Effector memory CD4-positive, alpha-beta T cell (primary cell): ENCODE data around the gene RNF182.
"Not testable (repeated sequence)": the region's sequence is repeated elsewhere in the genome, so short reads cannot be mapped to it uniquely, and the experiment has no call there.

ENCODE experiments used
- DNase-seq, 3 donors: peaks; one replicate each; pipeline ENCODE4 v3.0.0-alpha.2; 2020
- H3K27ac ChIP-seq: 2 replicates; pipeline ENCODE4 v1.7.0; 2013; ENCODE audit warnings: mild to moderate bottlenecking, low read length, moderate library complexity; ENCODE audit not compliant: insufficient read depth, poor library complexity, severe bottlenecking
- H3K27me3 ChIP-seq: replicated peaks from 2 replicates; pipeline ENCODE4 v1.7.0; 2013; ENCODE audit warnings: mild to moderate bottlenecking, low read length; ENCODE audit not compliant: insufficient read depth, control insufficient read depth, poor library complexity, severe bottlenecking
- H3K36me3 ChIP-seq: 2 replicates; pipeline ENCODE4 v1.7.0; 2013; ENCODE audit warnings: mild to moderate bottlenecking, low read length, moderate library complexity; ENCODE audit not compliant: control insufficient read depth, insufficient read depth
- H3K4me1 ChIP-seq: 2 replicates; pipeline ENCODE4 v1.7.0; 2013; ENCODE audit warnings: low read length, mild to moderate bottlenecking; ENCODE audit not compliant: control insufficient read depth, insufficient read depth, poor library complexity, severe bottlenecking
- H3K4me3 ChIP-seq: 2 replicates; pipeline ENCODE4 v1.7.0; 2013; ENCODE audit warnings: low read length, low read depth, mild to moderate bottlenecking; ENCODE audit not compliant: insufficient read depth, poor library complexity, severe bottlenecking
- H3K9me3 ChIP-seq: 2 replicates; pipeline ENCODE4 v1.7.0; 2013; ENCODE audit warnings: mild to moderate bottlenecking, low read length, moderate library complexity; ENCODE audit not compliant: control insufficient read depth

The RNF182 gene

DNA sequence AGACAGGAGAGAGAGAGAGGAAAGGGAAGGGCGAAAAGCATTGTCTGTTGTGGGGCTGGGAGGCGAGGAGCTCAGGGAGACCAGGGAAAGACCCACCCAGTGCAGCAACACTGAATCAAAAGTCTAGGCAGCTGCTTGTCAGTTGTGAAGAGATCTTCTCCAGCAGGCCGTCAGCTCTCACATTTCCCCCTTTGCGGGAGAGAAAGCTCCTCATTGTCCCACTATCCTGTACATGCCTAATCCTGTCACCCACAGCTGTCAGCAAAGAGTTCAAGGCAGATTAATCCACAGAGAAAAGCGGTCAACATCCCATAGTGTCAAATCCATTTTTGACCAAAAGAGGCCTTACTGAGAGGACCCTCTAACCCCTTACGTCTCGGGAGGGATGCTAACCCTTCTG is 27.3 kb downstream of the RNF182 start:
- Histone ChIP-seq H3K27ac (no peak overlapping the region), H3K36me3 (no peaks in the 10 kb centered on the region), H3K27me3 (no peaks in the 10 kb centered on the region), H3K4me3 (no peak overlapping the region), H3K4me1 (no peaks in the 10 kb centered on the region), H3K9me3 (no peaks in the 10 kb centered on the region)
- no peak for DNase-seq

DNA sequence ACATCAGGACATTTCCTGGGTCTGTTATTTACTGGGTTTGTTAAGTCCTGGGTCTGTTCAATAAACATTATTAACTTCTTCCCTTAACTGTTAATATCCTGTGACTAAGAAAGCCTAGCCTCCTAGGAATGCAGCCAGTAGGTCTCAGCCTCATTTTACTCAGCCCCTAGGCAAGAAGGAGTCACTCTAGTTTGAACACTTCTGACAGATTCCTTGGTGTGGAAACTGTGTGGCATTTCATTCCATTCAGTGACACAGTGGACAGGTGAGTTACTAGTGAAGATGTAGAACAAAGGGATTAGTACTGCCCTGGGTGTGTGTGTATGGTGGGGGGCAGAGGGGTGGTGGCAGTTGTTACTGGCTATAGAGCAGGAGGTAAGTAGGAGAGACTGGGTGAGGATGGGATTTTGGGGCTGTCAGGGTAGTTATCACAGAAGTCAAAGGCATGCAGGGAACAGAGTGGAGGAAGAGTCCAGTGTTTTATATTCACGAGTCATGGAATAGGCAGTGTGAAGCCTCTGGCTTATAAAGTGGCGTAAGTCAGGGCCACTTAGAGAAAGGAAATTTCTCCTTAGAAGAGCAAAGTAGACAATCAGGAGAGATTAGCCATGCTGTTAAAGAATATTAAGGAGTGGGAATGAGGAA is 28.4 kb downstream of the RNF182 start:
- no peaks in the 10 kb centered on the region for H3K4me1 ChIP-seq
- no peaks in the 10 kb centered on the region for H3K36me3 ChIP-seq
- DNase-seq = no peak
- no peaks in the 10 kb centered on the region for H3K27me3 ChIP-seq
- H3K27ac ChIP-seq = no peak overlapping the region
- H3K4me3 ChIP-seq = no peak overlapping the region
- no peaks in the 10 kb centered on the region for H3K9me3 ChIP-seq

- Histone ChIP-seq H3K27me3 (peaks cover 9% of the 10 kb centered on the region), H3K36me3 (no peaks in the 10 kb centered on the region), H3K9me3 (no peaks in the 10 kb centered on the region), H3K4me1 (no peaks in the 10 kb centered on the region), H3K27ac (no peak overlapping the region), H3K4me3 (no peak overlapping the region)
- DNase-seq = no peak
These were observed 40.9 kb downstream of the RNF182 start for GRCh38 chr6:13965582-13966127.

DNA sequence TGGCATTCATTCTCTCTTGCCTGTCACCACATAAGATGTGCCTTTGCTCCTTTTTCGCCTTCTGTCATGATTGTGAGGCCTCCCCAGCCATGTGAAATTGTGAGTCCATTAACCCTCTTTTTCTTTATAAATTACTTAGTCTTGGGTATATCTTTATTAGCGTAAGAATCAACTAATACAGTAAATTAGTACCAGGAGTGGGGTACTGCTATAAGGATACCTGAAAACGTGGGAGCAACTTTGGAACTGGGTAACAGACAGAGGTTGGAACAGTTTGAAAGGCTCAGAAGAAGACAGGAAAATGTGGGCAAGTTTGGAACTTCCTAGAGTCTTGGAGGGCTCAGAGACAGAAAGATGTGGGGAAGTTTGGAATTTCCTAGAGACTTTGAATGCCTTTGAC is 46.6 kb downstream of the RNF182 start:
- H3K4me3 ChIP-seq = no peak overlapping the region
- DNase-seq = no peak
- H3K27me3 ChIP-seq = no peaks in the 10 kb centered on the region

GRCh38 chr6:13972602-13973001 is 47.9 kb downstream of the RNF182 start:
- not testable (repeated sequence) for H3K27ac ChIP-seq, H3K4me3 ChIP-seq, H3K9me3 ChIP-seq, H3K36me3 ChIP-seq, H3K27me3 ChIP-seq, DNase-seq, H3K4me1 ChIP-seq

More for the DNA sequence above, 46.6 kb downstream of the RNF182 start:
- Histone ChIP-seq H3K36me3 (no peaks in the 10 kb centered on the region), H3K9me3 (no peaks in the 10 kb centered on the region), H3K27ac (no peak overlapping the region), H3K4me1 (no peaks in the 10 kb centered on the region)

DNA sequence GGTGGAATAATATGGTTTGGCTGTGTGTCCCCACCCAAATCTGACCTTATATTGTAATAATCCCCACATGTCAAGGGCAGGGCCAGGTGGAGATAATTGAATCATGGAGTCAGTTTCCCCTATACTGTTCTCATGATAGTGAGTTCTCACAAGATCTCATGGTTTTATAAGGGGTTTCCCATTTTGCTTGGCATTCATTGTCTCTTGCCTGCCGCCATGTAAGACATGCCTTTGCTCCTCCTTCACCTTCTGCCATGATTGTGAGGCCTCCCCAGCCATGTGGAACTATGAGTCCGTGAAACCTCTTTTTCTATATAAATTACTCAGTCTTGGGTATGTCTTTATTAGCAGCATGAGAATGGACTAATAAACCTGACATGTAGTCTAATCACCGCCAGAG is 48.7 kb downstream of the RNF182 start:
- H3K36me3 ChIP-seq, H3K4me3 ChIP-seq, H3K27ac ChIP-seq: not testable (repeated sequence)

GRCh38 chr6:13978102-13978640 is 53.4 kb downstream of the RNF182 start:
- Histone ChIP-seq H3K36me3 (no peaks in the 10 kb centered on the region), H3K4me1 (no peaks in the 10 kb centered on the region), H3K27ac (no peak overlapping the region), H3K9me3 (no peaks in the 10 kb centered on the region), H3K4me3 (no peak overlapping the region), H3K27me3 (no peaks in the 10 kb centered on the region)
- no peak for DNase-seq

More for the DNA sequence above, 48.7 kb downstream of the RNF182 start:
- DNase-seq, H3K9me3 ChIP-seq, H3K4me1 ChIP-seq, H3K27me3 ChIP-seq: not testable (repeated sequence)

DNA sequence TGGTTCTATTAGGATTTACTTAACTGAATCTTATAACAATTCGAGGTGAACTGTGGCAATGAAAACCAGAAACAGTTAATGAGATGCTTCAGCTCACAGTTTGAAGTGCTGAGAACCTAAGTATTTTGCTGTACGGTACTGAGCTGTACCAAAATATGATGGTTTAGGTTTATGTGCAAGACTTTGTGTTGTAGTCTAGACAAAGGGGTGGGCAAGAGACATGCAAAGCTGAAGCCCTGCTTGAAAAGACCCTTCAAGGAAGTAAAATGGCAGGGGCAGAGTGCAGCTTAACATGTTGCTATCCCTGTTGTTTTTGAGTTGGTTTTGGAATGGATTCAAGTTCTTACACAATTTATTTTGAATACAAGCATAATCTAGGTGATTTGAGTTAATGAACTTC is 54.0 kb downstream of the RNF182 start:
- H3K36me3 ChIP-seq = no peaks in the 10 kb centered on the region
- no peaks in the 10 kb centered on the region for H3K9me3 ChIP-seq
- no peaks in the 10 kb centered on the region for H3K4me1 ChIP-seq
- H3K27ac ChIP-seq = no peak overlapping the region
- no peaks in the 10 kb centered on the region for H3K27me3 ChIP-seq
- DNase-seq = no peak
- H3K4me3 ChIP-seq = no peak overlapping the region

GRCh38 chr6:13979284-13980171 is 54.8 kb downstream of the RNF182 start:
- Histone ChIP-seq H3K9me3 (no peaks in the 10 kb centered on the region), H3K36me3 (no peaks in the 10 kb centered on the region), H3K27me3 (no peaks in the 10 kb centered on the region), H3K27ac (no peak overlapping the region), H3K4me1 (no peaks in the 10 kb centered on the region), H3K4me3 (no peak overlapping the region)
- no peak for DNase-seq

GRCh38 chr6:13980534-13980933 is 55.8 kb downstream of the RNF182 start:
- Histone ChIP-seq H3K4me3 (no peak overlapping the region), H3K27me3 (no peaks in the 10 kb centered on the region), H3K4me1 (no peaks in the 10 kb centered on the region), H3K27ac (no peak overlapping the region), H3K36me3 (no peaks in the 10 kb centered on the region), H3K9me3 (no peaks in the 10 kb centered on the region)
- no peak for DNase-seq
